ENCODE results near the gene HMSD.

HMSD gene

DNA sequence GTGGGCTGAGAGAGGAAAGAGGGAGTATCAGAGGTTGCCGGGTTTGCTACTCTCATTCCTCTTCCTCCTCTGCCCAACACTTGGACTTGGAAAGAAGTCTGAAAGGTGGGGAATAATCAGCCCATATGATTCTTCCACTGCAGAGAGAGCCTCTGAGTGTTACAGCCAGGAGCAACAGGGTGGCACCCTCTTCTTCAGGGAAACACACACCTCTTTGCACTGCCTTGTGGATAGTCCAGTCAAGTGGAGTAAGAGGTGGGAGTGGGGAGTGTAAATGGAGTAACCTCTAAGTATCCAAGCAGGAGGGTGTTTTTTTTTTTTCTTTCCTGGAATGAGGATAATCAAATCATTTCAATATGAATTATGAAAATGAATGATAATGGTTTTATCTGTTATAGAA is 11.8 kb downstream of the HMSD start:
- no peak for DNase-seq

- DNase-seq: no peak
These were observed 12.4 kb downstream of the HMSD start for GRCh38 chr18:63961435-63961980.

DNA sequence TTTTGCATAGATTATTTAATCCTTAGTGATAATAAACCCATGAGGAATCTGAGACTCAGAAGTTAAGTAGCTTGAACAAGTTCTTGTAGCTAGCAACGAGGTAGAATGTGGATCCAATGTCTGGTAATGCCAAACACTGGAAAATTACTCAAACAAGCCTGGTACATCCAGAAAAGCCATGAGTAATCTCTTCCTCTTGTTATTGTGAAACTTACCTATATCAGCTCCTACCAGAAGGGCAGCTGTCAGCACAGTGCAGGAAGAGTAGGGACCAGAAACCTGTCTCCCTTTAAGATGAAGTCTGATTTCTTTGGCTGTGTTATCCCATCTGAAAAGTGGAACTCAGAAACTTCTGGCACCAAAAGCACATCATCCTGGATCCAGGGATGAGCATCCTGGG is 13.0 kb downstream of the HMSD start:
- DNase-seq: no peak

DNA sequence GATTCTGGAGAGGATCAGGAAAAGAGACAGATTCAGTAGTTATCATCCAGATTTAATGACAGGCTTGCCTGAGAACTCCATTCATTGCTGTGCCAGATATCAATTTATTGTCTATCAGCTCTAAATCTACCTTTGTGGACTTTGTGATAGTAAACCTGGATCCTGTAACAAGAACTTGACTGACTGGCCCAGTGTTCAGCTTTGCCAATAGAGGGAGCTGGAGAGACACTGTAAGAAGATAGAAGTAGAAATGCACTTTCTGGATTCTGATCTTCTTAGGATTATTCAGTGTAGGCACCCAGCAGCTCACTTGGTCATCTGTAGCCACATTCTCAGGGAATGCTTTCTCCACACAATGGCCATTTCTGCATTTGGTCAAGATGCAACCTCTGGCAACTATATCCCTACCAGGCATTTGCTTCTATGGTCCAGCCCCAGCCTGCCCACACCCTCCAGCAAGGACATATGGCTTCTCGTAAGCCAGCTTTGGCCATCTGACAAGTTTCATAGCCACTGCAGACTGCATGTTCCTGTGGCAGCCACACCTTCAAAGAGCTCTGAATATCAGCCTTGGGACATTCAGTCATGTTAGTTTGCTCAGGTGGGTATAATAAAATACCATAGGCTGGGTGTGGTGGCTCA is 14.6 kb downstream of the HMSD start:
- peak; percentile 70 for DNase-seq

GRCh38 chr18:63964908-63965307 is 15.8 kb downstream of the HMSD start:
- DNase-seq: no peak

DNA sequence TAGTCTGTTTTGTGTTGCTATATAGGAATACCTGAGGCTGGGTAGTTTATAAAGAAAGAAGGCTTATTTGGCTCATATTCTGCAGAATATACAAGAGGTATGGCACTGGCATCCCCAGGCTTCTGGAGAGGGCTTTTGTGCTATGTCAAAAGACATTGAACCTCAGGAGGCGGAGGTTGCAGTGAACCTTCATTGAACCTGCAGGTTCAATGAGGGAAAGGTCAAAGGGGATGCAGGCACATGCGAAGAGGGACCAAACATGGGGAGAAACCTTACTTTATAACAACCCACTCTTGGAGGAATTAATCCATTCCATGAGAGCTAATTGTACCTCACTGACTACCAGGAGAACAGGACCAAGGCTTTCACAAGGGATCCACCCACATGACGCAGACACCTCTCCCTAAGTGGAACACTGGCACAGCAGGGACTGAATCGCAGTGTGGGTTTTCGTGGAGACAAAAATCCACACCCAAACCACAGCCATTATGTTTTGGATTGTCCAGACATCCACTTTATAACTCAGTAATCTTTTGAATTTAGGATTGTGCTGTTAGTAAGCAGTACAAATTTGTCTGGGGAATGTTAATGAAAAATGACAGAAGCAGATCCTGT is 16.7 kb downstream of the HMSD start:
- DNase-seq: no peak

DNA sequence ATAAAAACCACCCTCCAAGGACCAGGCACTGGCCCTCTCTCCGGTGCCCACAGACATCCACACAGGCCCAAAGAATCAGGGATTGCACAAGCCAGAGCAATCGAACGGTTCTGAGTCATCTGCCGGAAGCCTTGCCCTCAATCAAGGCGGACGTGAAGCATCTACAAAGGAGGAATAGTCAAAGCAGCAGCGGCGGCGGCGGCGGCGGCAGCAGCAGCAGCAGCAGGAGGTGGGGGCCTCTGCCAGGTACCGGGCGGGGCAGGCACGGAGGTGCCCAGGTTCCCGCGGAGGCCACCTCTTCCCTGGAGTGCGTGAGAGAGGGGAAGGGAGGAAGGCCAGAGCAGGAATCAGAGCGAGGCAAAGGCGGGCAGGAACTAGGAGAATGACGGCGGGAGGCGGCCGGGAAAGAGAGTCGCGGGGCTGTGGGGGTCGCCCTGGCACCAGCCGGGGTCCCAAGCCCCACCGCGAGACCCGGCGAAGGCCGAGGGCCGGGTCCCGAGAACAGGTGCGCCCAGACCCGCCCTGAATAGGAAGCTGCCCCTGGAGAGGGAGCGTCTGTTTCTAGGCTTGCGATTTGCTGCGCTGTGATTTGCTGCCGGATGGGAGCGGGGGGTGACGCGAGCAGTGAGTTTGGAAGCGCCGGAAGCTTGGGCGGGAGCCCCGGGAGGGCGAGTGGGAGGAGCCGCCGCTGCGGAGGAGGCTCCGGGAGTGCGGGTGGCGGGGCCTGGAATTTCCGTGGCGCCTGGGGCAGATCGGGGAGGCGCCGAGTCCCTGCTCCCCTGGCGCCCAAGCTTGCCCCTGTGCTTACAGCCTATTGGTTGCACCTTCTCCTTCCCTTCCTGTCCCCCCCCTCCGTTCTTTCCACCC is 21.1 kb downstream of the HMSD start, which contains the start of gene SERPINB8:
TSS of gene SERPINB8 (plus strand) at position 140 of the 867 bp plus-strand sequence. CDS start 8,228 bp downstream, outside the sequence.
- peak; percentile 83 for DNase-seq

GRCh38 chr18:63970809-63971205 is 21.7 kb downstream of the HMSD start:
- DNase-seq: no peak

DNA sequence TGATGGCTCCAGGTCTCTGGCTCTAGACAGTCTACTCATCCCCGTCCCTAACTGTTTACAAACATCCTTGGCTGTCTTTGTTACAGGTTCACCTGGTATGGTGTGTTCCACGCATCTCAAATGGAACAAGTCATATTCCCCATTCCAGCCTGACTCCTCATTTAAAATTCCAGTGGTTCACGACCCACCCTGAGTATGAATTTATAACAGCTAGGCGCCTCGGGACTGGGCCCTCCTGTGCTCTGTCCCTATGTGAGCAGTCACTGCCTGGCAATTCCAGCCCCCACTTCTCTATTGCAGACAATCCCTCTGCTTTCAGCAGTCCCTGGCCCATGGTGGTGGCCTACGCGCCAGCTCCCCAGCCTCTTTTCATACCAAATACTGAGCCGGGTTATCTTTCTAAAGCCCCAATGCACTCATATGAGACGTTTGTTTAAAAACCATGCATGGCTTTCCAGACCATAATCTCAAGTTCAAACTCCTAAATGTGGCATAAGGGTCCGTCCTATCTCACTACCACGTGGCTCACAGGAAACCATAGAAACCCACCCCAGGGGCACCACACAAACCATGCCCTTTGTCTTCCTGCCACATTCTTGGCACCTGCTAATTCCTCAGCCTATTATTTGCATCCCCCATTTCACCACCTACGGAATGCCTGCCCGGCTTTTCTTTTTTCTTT is 22.4 kb downstream of the HMSD start:
- no peak for DNase-seq

DNA sequence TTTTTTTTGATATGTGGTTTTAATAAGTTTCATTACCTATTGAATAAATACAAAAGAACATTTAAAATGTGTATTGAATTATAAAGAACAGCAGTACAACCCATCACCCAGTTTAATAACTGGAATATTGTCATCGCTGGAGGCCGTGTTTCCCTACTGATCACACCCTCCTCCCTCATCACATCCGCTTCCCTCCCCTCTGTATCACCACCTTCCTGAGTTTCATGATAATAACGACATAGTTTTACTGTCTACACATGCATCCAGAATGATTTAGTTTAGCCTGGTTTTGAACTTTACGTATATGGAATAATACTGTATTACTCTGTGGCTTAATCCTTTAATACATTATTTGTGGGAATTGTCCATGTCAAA is 22.9 kb downstream of the HMSD start:
- no peak for DNase-seq

- peak; percentile 45 for DNase-seq
These were observed 25.9 kb downstream of the HMSD start for GRCh38 chr18:63974991-63975390.

DNA sequence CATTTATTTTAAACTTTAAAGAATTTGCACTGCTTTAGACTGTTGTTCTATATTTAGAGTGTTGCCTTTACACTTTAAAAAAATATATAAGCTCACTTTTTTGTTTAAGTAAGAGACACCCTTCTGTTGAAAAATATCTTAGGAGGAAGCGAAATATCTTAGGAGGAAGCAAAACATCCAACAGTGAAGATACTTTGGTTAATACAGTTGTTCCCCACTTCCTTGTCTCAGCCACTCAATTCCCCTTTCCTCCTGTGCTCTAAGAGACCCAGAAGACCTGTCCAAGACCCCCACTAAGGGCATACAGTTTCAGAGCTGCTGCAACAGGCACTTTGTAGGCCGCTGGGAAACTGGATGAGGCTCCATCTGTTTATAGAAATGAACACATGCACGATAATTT is 26.5 kb downstream of the HMSD start:
- no peak for DNase-seq

DNA sequence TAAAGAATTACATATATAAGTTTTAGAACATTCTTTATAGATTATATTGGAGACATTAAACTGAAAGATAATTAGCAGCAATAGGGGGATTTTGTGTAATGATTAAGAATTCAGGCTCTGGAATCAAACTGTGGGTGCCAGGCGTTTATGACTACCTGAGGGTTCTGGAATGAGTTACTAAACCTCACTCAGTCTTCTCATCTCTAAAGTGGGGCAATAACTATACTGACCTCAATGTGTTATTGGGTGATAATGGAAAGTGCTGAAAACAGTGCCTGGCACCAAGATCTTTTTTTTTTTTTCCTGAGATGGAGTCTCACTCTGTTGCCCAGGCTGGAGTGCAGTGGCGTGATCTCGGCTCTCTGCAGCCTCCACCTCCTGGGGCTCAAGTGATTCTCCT is 27.9 kb downstream of the HMSD start:
- no peak for DNase-seq

DNA sequence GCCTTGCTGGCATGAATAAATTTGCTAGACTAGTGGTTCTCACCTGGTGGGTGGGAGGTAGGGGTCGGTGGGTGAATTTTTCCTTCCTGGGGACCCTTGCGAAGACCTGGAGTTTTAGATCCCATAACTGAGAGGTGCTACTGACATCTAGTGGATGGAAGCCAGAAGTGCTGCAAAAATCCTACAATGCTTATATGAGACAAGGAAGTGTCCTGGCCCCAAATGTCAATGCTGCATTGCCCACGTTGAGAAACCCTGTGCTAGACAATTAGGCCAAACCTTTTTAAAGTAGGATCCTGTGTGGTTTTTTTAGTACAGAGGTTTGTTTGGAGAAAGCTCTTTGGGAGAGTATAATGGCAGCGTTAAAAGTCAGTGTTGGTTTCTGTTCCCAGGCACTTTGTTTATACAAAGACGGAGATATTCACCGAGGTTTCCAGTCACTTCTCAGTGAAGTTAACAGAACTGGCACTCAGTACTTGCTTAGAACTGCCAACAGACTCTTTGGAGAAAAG is 30.4 kb downstream of the HMSD start:
- peak; percentile 50 for DNase-seq

DNA sequence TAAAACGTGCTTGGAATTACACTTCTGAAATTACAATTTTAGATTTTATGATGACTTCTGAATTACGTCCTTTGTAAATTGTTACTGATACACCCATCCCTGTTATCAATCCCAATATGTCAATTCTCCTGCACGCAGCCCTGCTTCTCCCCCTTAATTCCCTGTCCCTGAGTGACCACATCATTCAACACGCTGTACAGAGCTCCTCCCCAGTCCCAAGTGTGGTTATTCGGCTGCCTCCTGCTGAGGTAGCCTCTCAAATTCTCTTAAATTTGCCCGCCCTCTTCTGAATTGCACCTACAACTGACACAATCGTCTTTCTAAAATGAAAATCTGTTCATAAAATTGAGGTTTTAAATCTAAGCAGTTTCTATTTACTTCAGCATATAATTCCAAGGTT is 30.9 kb downstream of the HMSD start:
- DNase-seq: no peak

- DNase-seq: no peak
These were observed 31.9 kb downstream of the HMSD start for GRCh38 chr18:63980896-63981460.

DNA sequence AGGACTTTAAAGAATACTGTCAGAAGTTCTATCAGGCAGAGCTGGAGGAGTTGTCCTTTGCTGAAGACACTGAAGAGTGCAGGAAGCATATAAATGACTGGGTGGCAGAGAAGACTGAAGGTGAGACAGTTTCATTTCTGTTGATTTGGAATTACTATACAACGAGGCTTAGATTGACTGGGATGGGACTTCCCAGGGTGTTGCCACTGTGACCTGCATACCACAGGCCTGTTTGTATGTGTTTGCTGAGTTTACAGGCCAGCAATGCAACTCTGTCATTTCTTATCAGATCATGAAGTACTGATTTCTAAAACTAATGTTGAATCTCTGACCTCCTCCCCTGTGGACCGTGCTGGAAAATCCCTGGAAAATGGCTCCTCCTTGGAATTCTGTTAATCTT is 32.6 kb downstream of the HMSD start:
- no peak for DNase-seq

- no peak for DNase-seq
These were observed 33.3 kb downstream of the HMSD start for GRCh38 chr18:63982361-63982760.

DNA sequence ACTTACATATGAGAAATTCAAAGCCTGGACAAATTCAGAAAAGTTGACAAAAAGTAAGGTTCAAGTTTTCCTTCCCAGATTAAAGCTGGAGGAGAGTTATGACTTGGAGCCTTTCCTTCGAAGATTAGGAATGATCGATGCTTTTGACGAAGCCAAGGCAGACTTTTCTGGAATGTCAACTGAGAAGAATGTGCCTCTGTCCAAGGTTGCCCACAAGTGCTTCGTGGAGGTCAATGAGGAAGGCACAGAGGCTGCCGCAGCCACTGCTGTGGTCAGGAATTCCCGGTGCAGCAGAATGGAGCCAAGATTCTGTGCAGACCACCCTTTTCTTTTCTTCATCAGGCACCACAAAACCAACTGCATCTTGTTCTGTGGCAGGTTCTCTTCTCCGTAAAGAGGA is 37.8 kb downstream of the HMSD start:
- DNase-seq: no peak

DNA sequence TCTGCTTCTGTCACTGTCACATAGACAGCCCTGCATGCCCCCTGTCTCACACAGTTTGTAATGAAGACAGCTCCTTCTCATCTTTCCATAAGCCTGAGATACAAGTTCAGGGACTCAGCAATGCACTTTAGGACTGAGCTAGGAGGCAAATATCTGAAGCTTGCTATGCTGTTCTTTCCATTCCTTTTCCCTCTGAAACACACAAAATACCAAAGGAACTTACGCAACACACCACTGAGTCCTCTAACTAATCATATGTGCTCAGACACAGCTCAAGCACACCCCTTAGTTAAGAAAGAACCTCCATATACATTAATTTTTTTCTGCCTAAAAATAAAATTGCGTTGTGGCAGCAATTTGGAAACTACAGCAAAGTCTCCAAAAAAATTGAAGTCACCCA is 38.6 kb downstream of the HMSD start:
- DNase-seq: no peak

DNA sequence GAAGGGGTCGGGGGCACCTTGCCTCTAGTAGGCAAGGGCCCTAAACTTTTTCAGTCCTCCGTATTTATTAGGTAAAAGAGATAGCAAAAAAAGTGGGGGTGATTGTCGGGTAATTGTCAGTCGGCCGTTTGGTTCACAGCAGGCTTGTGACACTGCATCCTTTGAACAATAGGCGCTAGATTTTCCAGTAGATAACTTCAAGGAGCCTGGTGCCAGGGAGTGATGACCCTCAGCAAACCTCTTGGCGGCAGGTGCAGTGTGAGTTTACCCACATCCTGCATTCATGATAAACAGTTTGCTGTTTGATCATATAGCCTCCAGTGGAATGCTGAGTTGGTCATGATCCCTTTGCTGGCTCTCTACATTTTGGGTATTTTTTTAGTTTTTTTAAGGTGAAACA is 43.6 kb downstream of the HMSD start:
- DNase-seq: no peak

DNA sequence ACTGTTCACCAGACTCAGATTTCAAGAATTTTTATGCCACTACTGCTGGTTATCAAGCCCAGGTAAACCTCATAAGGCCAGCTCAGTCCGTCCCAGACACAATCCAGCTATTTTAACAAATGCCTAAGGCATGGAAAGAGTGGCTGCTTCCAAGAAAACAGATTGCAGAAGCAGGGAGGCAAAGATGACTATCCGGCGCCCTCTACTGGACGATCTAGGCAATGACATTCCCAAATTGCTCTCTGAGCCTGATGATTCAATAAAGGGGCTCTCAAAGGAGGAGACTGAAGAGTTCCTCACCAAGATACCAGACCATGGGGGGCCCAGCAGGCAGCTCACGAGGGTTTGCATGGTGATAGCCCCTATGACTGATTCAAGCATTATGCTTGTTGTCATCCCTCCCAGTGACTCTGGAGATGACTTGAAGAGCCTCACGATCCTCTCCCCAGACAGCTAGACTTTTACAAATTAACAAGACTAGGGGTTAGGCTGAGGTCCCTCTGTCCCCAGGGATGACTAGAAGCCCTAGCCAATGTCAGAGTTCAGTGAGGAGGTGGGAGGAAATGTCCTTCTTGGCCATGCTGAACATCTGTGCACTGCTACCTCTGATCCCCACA is 45.8 kb downstream of the HMSD start:
- peak; percentile 50 for DNase-seq
